ENCODE data around the gene RPS6KA5. TPM values are rescaled to one million over a fixed set of nuclear protein-coding genes. Genes with fewer than 3 reads are reported as not detected.
"Not testable (repeated sequence)": the region's sequence is repeated elsewhere in the genome, so short reads cannot be mapped to it uniquely, and the experiment has no call there.

RPS6KA5 gene
- total RNA-seq, 2 experiments from 2014 or later, result 10.1 to 13.1 TPM

GRCh38 chr14:91048676-91049075 lies 11.8 kb downstream of the RPS6KA5 start:
- H3K4me3 Mint-ChIP-seq, result no peak overlapping the region
- no peak overlapping the region for H3K27ac Mint-ChIP-seq
- peaks cover 35% of the 10 kb centered on the region for H3K4me1 Mint-ChIP-seq
- H3K9me3 Mint-ChIP-seq, result peaks cover under 1% of the 10 kb centered on the region
- no peaks in the 10 kb centered on the region for H3K27me3 Mint-ChIP-seq
- DNase-seq, result no peak
- peaks cover 17% of the 10 kb centered on the region for H3K36me3 Mint-ChIP-seq

GRCh38 chr14:91048265-91048664 lies 12.2 kb downstream of the RPS6KA5 start:
- no peak overlapping the region for H3K27ac Mint-ChIP-seq

GRCh38 chr14:91047174-91047753 lies 13.2 kb downstream of the RPS6KA5 start:
- Mint-ChIP-seq H3K4me3 (no peak overlapping the region), H3K9me3 (no peaks in the 10 kb centered on the region), H3K4me1 (peaks cover 27% of the 10 kb centered on the region), H3K27ac (peak overlapping the region; percentile 1), H3K27me3 (no peaks in the 10 kb centered on the region), H3K36me3 (peaks cover 16% of the 10 kb centered on the region)
- no peak for DNase-seq

More at GRCh38 chr14:91048265-91048664, 12.2 kb downstream of the RPS6KA5 start:
- Mint-ChIP-seq H3K4me1 (peaks cover 33% of the 10 kb centered on the region), H3K9me3 (no peaks in the 10 kb centered on the region), H3K27me3 (no peaks in the 10 kb centered on the region), H3K36me3 (peaks cover 16% of the 10 kb centered on the region), H3K4me3 (no peak overlapping the region)
- DNase-seq, result no peak

- H3K9me3 Mint-ChIP-seq, result no peaks in the 10 kb centered on the region
- no peak overlapping the region for H3K4me3 Mint-ChIP-seq
- peaks cover 16% of the 10 kb centered on the region for H3K36me3 Mint-ChIP-seq
- H3K27me3 Mint-ChIP-seq, result no peaks in the 10 kb centered on the region
- peaks cover 26% of the 10 kb centered on the region for H3K4me1 Mint-ChIP-seq
- DNase-seq, result no peak
- no peak overlapping the region for H3K27ac Mint-ChIP-seq
Measured at GRCh38 chr14:91046488-91047072, 13.9 kb downstream of the RPS6KA5 start.

GRCh38 chr14:91041450-91041849 lies 19.0 kb downstream of the RPS6KA5 start:
- H3K36me3 Mint-ChIP-seq, result peaks cover 15% of the 10 kb centered on the region
- no peak for DNase-seq
- no peak overlapping the region for H3K27ac Mint-ChIP-seq
- no peaks in the 10 kb centered on the region for H3K27me3 Mint-ChIP-seq
- no peak overlapping the region for H3K4me3 Mint-ChIP-seq
- peaks cover 14% of the 10 kb centered on the region for H3K4me1 Mint-ChIP-seq
- H3K9me3 Mint-ChIP-seq, result no peaks in the 10 kb centered on the region

- peaks cover 19% of the 10 kb centered on the region for H3K4me1 Mint-ChIP-seq
- H3K9me3 Mint-ChIP-seq, result no peaks in the 10 kb centered on the region
- H3K4me3 Mint-ChIP-seq, result no peak overlapping the region
- H3K27me3 Mint-ChIP-seq, result no peaks in the 10 kb centered on the region
- no peak for DNase-seq
- peaks cover 16% of the 10 kb centered on the region for H3K36me3 Mint-ChIP-seq
- no peak overlapping the region for H3K27ac Mint-ChIP-seq
Measured at GRCh38 chr14:91040545-91040944, 19.9 kb downstream of the RPS6KA5 start.

- no peak for DNase-seq
- Mint-ChIP-seq H3K27ac (no peak overlapping the region), H3K36me3 (peaks cover 26% of the 10 kb centered on the region), H3K4me3 (no peak overlapping the region), H3K27me3 (no peaks in the 10 kb centered on the region), H3K9me3 (no peaks in the 10 kb centered on the region), H3K4me1 (peaks cover 27% of the 10 kb centered on the region)
Measured at GRCh38 chr14:91038439-91038838, 22.0 kb downstream of the RPS6KA5 start.

- Mint-ChIP-seq H3K36me3 (peaks cover 34% of the 10 kb centered on the region), H3K9me3 (no peaks in the 10 kb centered on the region), H3K27me3 (no peaks in the 10 kb centered on the region), H3K27ac (no peak overlapping the region), H3K4me3 (no peak overlapping the region), H3K4me1 (peaks cover 35% of the 10 kb centered on the region)
- DNase-seq, result no peak
Measured at GRCh38 chr14:91036741-91037469, 23.5 kb downstream of the RPS6KA5 start.

GRCh38 chr14:91035855-91036254 lies 24.6 kb downstream of the RPS6KA5 start:
- H3K27me3 Mint-ChIP-seq, result no peaks in the 10 kb centered on the region
- DNase-seq, result no peak
- peak overlapping the region; percentile 3 for H3K4me3 Mint-ChIP-seq
- H3K9me3 Mint-ChIP-seq, result no peaks in the 10 kb centered on the region
- H3K4me1 Mint-ChIP-seq, result peaks cover 41% of the 10 kb centered on the region
- H3K27ac Mint-ChIP-seq, result peak overlapping the region; percentile 59
- peaks cover 37% of the 10 kb centered on the region for H3K36me3 Mint-ChIP-seq

GRCh38 chr14:91034379-91034778 lies 26.1 kb downstream of the RPS6KA5 start:
- not testable (repeated sequence) for DNase-seq, H3K27me3 Mint-ChIP-seq, H3K27ac Mint-ChIP-seq, H3K9me3 Mint-ChIP-seq, H3K4me3 Mint-ChIP-seq
- Mint-ChIP-seq H3K36me3 (peaks cover 32% of the 10 kb centered on the region), H3K4me1 (peaks cover 52% of the 10 kb centered on the region)

GRCh38 chr14:91032248-91032647 lies 28.2 kb downstream of the RPS6KA5 start:
- Mint-ChIP-seq H3K4me3 (no peak overlapping the region), H3K4me1 (peaks cover 49% of the 10 kb centered on the region), H3K36me3 (peaks cover 31% of the 10 kb centered on the region), H3K27me3 (no peaks in the 10 kb centered on the region), H3K27ac (no peak overlapping the region), H3K9me3 (no peaks in the 10 kb centered on the region)
- DNase-seq, result no peak

GRCh38 chr14:91031666-91032065 lies 28.8 kb downstream of the RPS6KA5 start:
- H3K27ac Mint-ChIP-seq, result no peak overlapping the region

GRCh38 chr14:91029456-91030217 lies 30.8 kb downstream of the RPS6KA5 start:
- no peaks in the 10 kb centered on the region for H3K9me3 Mint-ChIP-seq
- H3K27ac Mint-ChIP-seq, result peak overlapping the region; percentile 13
- H3K36me3 Mint-ChIP-seq, result peaks cover 28% of the 10 kb centered on the region
- DNase-seq, result no peak
- H3K27me3 Mint-ChIP-seq, result no peaks in the 10 kb centered on the region
- H3K4me1 Mint-ChIP-seq, result peaks cover 42% of the 10 kb centered on the region
- peak overlapping the region; percentile 14 for H3K4me3 Mint-ChIP-seq

More at GRCh38 chr14:91031666-91032065, 28.8 kb downstream of the RPS6KA5 start:
- Mint-ChIP-seq H3K9me3 (no peaks in the 10 kb centered on the region), H3K4me3 (no peak overlapping the region), H3K27me3 (no peaks in the 10 kb centered on the region), H3K36me3 (peaks cover 36% of the 10 kb centered on the region), H3K4me1 (peaks cover 54% of the 10 kb centered on the region)
- DNase-seq, result no peak

- no peaks in the 10 kb centered on the region for H3K9me3 Mint-ChIP-seq
- no peak overlapping the region for H3K4me3 Mint-ChIP-seq
- H3K4me1 Mint-ChIP-seq, result peaks cover 52% of the 10 kb centered on the region
- no peak overlapping the region for H3K27ac Mint-ChIP-seq
- peaks cover 25% of the 10 kb centered on the region for H3K36me3 Mint-ChIP-seq
- no peak for DNase-seq
- H3K27me3 Mint-ChIP-seq, result no peaks in the 10 kb centered on the region
Measured at GRCh38 chr14:91027561-91027960, 32.9 kb downstream of the RPS6KA5 start.

- H3K27ac Mint-ChIP-seq, result peak overlapping the region; percentile 92
- H3K36me3 Mint-ChIP-seq, result peaks cover 18% of the 10 kb centered on the region
- H3K4me1 Mint-ChIP-seq, result peaks cover 43% of the 10 kb centered on the region
- peak; percentile 8 for DNase-seq
- H3K27me3 Mint-ChIP-seq, H3K9me3 Mint-ChIP-seq: not testable (repeated sequence)
- H3K4me3 Mint-ChIP-seq, result peak overlapping the region; percentile 59
Measured at GRCh38 chr14:91022622-91023028, 37.8 kb downstream of the RPS6KA5 start.
